Activated CD8-positive, alpha-beta T cell treated with anti-CD3 and anti-CD28 coated beads for 36 hours (primary cell): ENCODE results near the gene EHBP1. TPM values are rescaled to one million over a fixed set of nuclear protein-coding genes. Genes with fewer than 3 reads are reported as not detected.

ENCODE experiments used
- ATAC-seq: fragments of 200-7000 bp; cut with Tn5 transposase; one replicate; pipeline ENCODE4 v1.10.0; 2021; ENCODE audit warnings: mild to moderate bottlenecking, moderate library complexity
- CTCF ChIA-PET: fragments of 350-600 bp; sonication (Branson Sonifier 250); formaldehyde crosslinking; loops from one replicate; lab custom pipeline; 2021; ENCODE audit warnings: antibody characterized with exemption; lab: Charles Lee
- POLR2A ChIA-PET: fragments of 350-600 bp; sonication (Branson Sonifier 250); formaldehyde crosslinking; loops from one replicate; lab custom pipeline; 2021; ENCODE audit warnings: antibody characterized with exemption; lab: Charles Lee
- DNase-seq: peaks from one replicate; pipeline ENCODE4 v3.0.0-alpha.2; 2020
- H3K27ac Mint-ChIP-seq: one replicate; pipeline ENCODE4 v1.8.0; 2021; ENCODE audit warnings: mild to moderate bottlenecking, mixed read lengths
- H3K27me3 Mint-ChIP-seq: one replicate; pipeline ENCODE4 v1.8.0; 2021; ENCODE audit warnings: mixed read lengths
- H3K36me3 Mint-ChIP-seq: one replicate; pipeline ENCODE4 v1.8.0; 2021; ENCODE audit warnings: low read depth, mixed read lengths
- H3K4me1 Mint-ChIP-seq: one replicate; pipeline ENCODE4 v1.8.0; 2021; ENCODE audit warnings: low read depth, mixed read lengths
- H3K4me3 Mint-ChIP-seq: one replicate; pipeline ENCODE4 v1.8.0; 2021; ENCODE audit warnings: mild to moderate bottlenecking, moderate library complexity, mixed read lengths
- H3K9me3 Mint-ChIP-seq: one replicate; pipeline ENCODE4 v1.8.0; 2021; ENCODE audit warnings: mixed read lengths
- CTCF ChIP-seq: fragments of 200-600 bp; IDR thresholded peaks from one replicate; pipeline ENCODE4 v1.8.0; 2022; ENCODE audit warnings: antibody characterized with exemption, mild to moderate bottlenecking
- intact Hi-C: fragments of 100-400 bp; cut with micrococcal nuclease; formaldehyde crosslinking; loops from one replicate; pipeline ENCODE4 v1.10.0; 2022
- total RNA-seq, 2 experiments: library from RNA; stranded (reverse); gene quantifications; one replicate each; pipeline ENCODE4 v1.2.3, GENCODE V29; 2021

EHBP1 gene
- total RNA-seq, 2 experiments from 2014 or later, result 24.1 to 24.3 TPM

GRCh38 chr2:63059793-63060471 lies 354.4 kb downstream of the EHBP1 start:
- Mint-ChIP-seq H3K27me3 (peaks cover 68% of the 10 kb centered on the region), H3K36me3 (no peaks in the 10 kb centered on the region), H3K4me3 (no peak overlapping the region), H3K27ac (no peak overlapping the region), H3K4me1 (peaks cover 33% of the 10 kb centered on the region), H3K9me3 (peaks cover 1% of the 10 kb centered on the region)
- intact Hi-C loops, result no loop called here
- TF ChIP-seq CTCF, result no peak
- ATAC-seq, result no peak
- POLR2A ChIA-PET, result no interaction called here
- CTCF ChIA-PET, result interaction anchor here (1.2 kb wide), 1 partner anchor 13 kb away, joined by 3 read pairs; no protein-coding TSS in a partner anchor
- DNase-seq, result no peak

- intact Hi-C loops, result no loop called here
- peaks cover 62% of the 10 kb centered on the region for H3K27me3 Mint-ChIP-seq
- POLR2A ChIA-PET, result no interaction called here
- H3K9me3 Mint-ChIP-seq, result peaks cover 1% of the 10 kb centered on the region
- no peak overlapping the region for H3K4me3 Mint-ChIP-seq
- DNase-seq, result no peak
- CTCF ChIA-PET, result interaction anchor here (1.2 kb wide), 1 partner anchor 13 kb away, joined by 3 read pairs; no protein-coding TSS in a partner anchor
- no peak for ATAC-seq
- H3K4me1 Mint-ChIP-seq, result peaks cover 31% of the 10 kb centered on the region
- H3K36me3 Mint-ChIP-seq, result no peaks in the 10 kb centered on the region
- TF ChIP-seq CTCF, result no peak
- no peak overlapping the region for H3K27ac Mint-ChIP-seq
Measured at GRCh38 chr2:63060472-63060991, 355.0 kb downstream of the EHBP1 start.

- intact Hi-C loops, result no loop called here
- Mint-ChIP-seq H3K27me3 (peaks cover 42% of the 10 kb centered on the region), H3K4me1 (peaks cover 3% of the 10 kb centered on the region), H3K36me3 (no peaks in the 10 kb centered on the region), H3K4me3 (no peak overlapping the region), H3K9me3 (peaks cover 1% of the 10 kb centered on the region), H3K27ac (no peak overlapping the region)
- ChIA-PET POLR2A (no interaction called here), CTCF (no interaction called here)
- ATAC-seq (no peak), DNase-seq (no peak)
- TF ChIP-seq CTCF, result no peak
Measured at GRCh38 chr2:63064197-63064596, 358.7 kb downstream of the EHBP1 start.

- DNase-seq (no peak), ATAC-seq (no peak)
- peaks cover 1% of the 10 kb centered on the region for H3K9me3 Mint-ChIP-seq
- CTCF ChIA-PET, result no interaction called here
- peaks cover 3% of the 10 kb centered on the region for H3K4me1 Mint-ChIP-seq
- no peak for TF ChIP-seq CTCF
- H3K27ac Mint-ChIP-seq, result no peak overlapping the region
- POLR2A ChIA-PET, result no interaction called here
- no peaks in the 10 kb centered on the region for H3K36me3 Mint-ChIP-seq
- intact Hi-C loops, result no loop called here
- H3K27me3 Mint-ChIP-seq, result peaks cover 40% of the 10 kb centered on the region
- H3K4me3 Mint-ChIP-seq, result no peak overlapping the region
Measured at GRCh38 chr2:63064661-63065060, 359.1 kb downstream of the EHBP1 start.

- Mint-ChIP-seq H3K27me3 (peaks cover 32% of the 10 kb centered on the region), H3K27ac (no peak overlapping the region), H3K9me3 (no peaks in the 10 kb centered on the region), H3K36me3 (no peaks in the 10 kb centered on the region), H3K4me1 (no peaks in the 10 kb centered on the region), H3K4me3 (no peak overlapping the region)
- ChIA-PET CTCF (interaction anchor here (0.9 kb wide), 1 partner anchor 11 kb away, joined by 3 read pairs; no protein-coding TSS in a partner anchor), POLR2A (no interaction called here)
- no peak for DNase-seq
- no peak for ATAC-seq
- no peak for TF ChIP-seq CTCF
- intact Hi-C loops, result no loop called here
Measured at GRCh38 chr2:63066265-63066664, 360.8 kb downstream of the EHBP1 start.
